GM23248 (cell line): Measurements from ENCODE around the gene PDE8B. TPM values are rescaled to one million over a fixed set of nuclear protein-coding genes. Genes with fewer than 3 reads are reported as not detected.

ENCODE experiments used
- DNase-seq: peaks from one replicate; pipeline ENCODE4 v3.0.0-alpha.2; 2015
- H2AFZ ChIP-seq: fragments of 200-600 bp; sonication (generic); 2 replicates; pipeline ENCODE4 v1.6.1; 2016; ENCODE audit warnings: antibody characterized with exemption
- H3F3A ChIP-seq: fragments of 200-600 bp; sonication (generic); 2 replicates; pipeline ENCODE4 v1.6.1; 2016; ENCODE audit warnings: mild to moderate bottlenecking, antibody characterized with exemption, mixed run types; ENCODE audit not compliant: insufficient read depth
- H3K27ac ChIP-seq: fragments of 200-600 bp; sonication (generic); 2 replicates; pipeline ENCODE4 v1.5.1; 2016; ENCODE audit warnings: mild to moderate bottlenecking
- H3K27me3 ChIP-seq: fragments of 200-600 bp; sonication (generic); replicated peaks from 2 replicates; pipeline ENCODE4 v1.6.1; 2016; ENCODE audit warnings: mild to moderate bottlenecking; ENCODE audit not compliant: insufficient read depth
- H3K36me3 ChIP-seq: fragments of 200-600 bp; sonication (generic); 2 replicates; pipeline ENCODE4 v1.6.1; 2016; ENCODE audit warnings: low read depth, mild to moderate bottlenecking
- H3K4me1 ChIP-seq: fragments of 200-600 bp; sonication (generic); 2 replicates; pipeline ENCODE4 v1.6.1; 2016; ENCODE audit warnings: mild to moderate bottlenecking; ENCODE audit not compliant: insufficient read depth
- H3K4me2 ChIP-seq: fragments of 200-600 bp; sonication (generic); one replicate; pipeline ENCODE4 v1.6.1; 2016; ENCODE audit warnings: mild to moderate bottlenecking; ENCODE audit not compliant: unreplicated experiment
- H3K4me3 ChIP-seq: fragments of 200-600 bp; sonication (generic); 2 replicates; pipeline ENCODE4 v1.5.1; 2016; ENCODE audit warnings: mild to moderate bottlenecking
- H3K79me2 ChIP-seq: fragments of 200-600 bp; sonication (generic); 2 replicates; pipeline ENCODE4 v1.6.1; 2016; ENCODE audit warnings: mild to moderate bottlenecking; ENCODE audit not compliant: insufficient read depth
- H3K9ac ChIP-seq: fragments of 200-600 bp; sonication (generic); 2 replicates; pipeline ENCODE4 v1.6.1; 2016; ENCODE audit warnings: mild to moderate bottlenecking
- H3K9me2 ChIP-seq: fragments of 200-600 bp; sonication (generic); 2 replicates; pipeline ENCODE4 v1.6.1; 2016; ENCODE audit warnings: mixed run types, mild to moderate bottlenecking, moderate library complexity; ENCODE audit not compliant: insufficient read depth
- H3K9me3 ChIP-seq: fragments of 200-600 bp; sonication (generic); one replicate; pipeline ENCODE4 v1.6.1; 2017; ENCODE audit warnings: low read depth
- H4K20me1 ChIP-seq: fragments of 200-600 bp; sonication (generic); 2 replicates; pipeline ENCODE4 v1.6.0; 2016; ENCODE audit not compliant: insufficient read depth
- EZH2 ChIP-seq: fragments of 200-600 bp; sonication (generic); IDR thresholded peaks from 2 replicates; pipeline ENCODE4 v1.6.1; 2018; ENCODE audit warnings: antibody characterized with exemption, mild to moderate bottlenecking; ENCODE audit not compliant: insufficient read depth, poor library complexity, severe bottlenecking
- EZH2phosphoT487 ChIP-seq: fragments of 200-600 bp; sonication (generic); IDR thresholded peaks from 2 replicates; pipeline ENCODE4 v1.6.1; 2018; ENCODE audit warnings: antibody characterized with exemption, moderate library complexity, mild to moderate bottlenecking, low read depth; ENCODE audit not compliant: insufficient read depth
- WGBS, 2 experiments: methylation state at CpG; one replicate each; pipeline ENCODE4 v1.1.6; 2015 to 2017; ENCODE audit warnings: low lambda C conversion rate in 2 of 2, low coverage in 1 of 2; ENCODE audit errors: missing lambda C conversion rate in 2 of 2; 5-methylcytosine and 5-hydroxymethylcytosine counted together
- in situ Hi-C: fragments of 300-500 bp; cut with MboI; formaldehyde crosslinking; loops from 2 replicates; pipeline ENCODE4 v1.15.0; 2020
- polyA plus RNA-seq: library from polyadenylated mRNA; unstranded; fragments of >200 nt; fragmentation: Nextera tagmentation; extraction: Ambion mirVana; gene quantifications from 2 replicates; pipeline ENCODE4 v1.2.1, GENCODE V29; 2016
- total RNA-seq: library from RNA; depleted of rRNA; stranded (reverse); fragments of >200 nt; shearing (Covaris generic); gene quantifications from 2 replicates; pipeline ENCODE4 v1.2.3, GENCODE V29; 2014

The PDE8B gene
- total and polyA plus RNA-seq, 2 experiments from 2014 or later, result 0.40 TPM; not detected in 1

DNA sequence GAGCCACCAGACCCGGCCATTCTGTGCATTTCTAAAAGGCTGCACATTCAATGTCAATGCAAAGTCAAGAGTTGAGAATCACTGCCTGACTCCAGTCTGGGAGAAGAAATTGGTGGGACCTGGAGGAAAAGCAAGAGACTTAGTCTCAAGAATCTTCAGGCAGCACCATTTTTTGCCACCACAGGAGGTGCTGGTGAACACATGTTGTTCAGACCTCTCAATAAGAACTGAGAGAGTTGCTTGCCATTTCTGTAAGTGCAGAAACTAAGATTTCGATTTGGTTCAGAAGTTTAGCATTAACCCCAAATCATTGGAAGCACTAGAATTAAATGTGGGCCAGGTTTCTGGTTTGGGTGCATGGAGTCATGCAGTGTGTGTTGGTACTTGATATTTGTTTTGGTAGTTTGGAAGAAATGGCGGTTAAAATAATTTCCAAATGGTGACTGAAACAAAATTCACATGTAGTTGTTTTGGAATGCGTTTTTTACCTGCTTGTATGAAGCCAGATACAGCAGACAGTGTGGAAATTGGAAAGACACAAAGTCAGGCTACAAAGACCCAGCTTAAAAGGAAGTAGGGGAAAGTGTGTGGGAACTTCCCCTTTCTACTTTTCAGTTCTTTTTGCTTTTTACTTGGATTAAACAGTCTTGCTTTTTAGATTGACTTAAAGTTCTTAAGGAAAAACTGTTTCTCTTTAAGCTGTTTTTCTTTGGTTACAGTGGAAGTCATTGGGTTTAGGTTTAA is 20.4 kb downstream of the PDE8B start:
- in situ Hi-C loops, result no loop called here
- TF ChIP-seq EZH2phosphoT487 (no peak), EZH2 (no peak)

DNA sequence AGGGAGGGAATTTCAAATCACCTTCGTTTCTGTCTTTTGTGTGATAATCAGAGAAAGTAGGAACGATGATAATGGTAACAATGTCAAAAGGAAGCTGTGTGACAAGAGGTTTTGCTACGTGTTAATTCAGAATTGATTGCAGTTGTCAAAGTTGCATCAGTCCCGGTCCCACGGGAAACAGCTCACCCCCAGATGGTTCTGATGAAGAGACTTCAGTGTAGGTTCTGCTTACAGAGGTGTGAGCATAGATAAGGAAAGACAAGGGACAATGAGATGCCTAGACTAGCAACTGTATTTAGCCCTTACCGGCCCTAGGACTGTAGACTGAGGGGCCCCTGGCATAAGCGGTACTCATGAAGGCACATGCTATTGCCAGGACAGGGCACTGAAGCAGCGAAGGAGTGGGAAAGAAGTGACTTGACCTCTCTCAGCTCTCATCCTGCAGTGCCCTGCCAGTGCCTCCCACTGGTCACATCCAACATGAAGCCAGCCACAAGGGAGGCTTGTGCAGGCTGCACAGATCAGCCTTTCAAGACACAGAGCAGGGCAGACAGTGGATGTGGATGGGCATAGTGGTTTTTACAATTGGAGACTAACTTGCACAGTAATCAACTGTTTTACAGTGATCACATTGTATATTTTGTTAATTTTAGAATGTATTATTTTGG is 21.1 kb downstream of the PDE8B start:
- TF ChIP-seq EZH2phosphoT487, result no peak
- no peak for TF ChIP-seq EZH2
- Histone ChIP-seq H3K79me2 (no peaks in the 10 kb centered on the region), H3K9ac (no peak overlapping the region), H3K9me3 (no peaks in the 10 kb centered on the region), H4K20me1 (no peaks in the 10 kb centered on the region), H3K9me2 (no peaks in the 10 kb centered on the region), H2AFZ (no peak overlapping the region), H3K4me2 (no peak overlapping the region), H3K36me3 (no peaks in the 10 kb centered on the region), H3K27me3 (peaks cover 18% of the 10 kb centered on the region; the same call in 1 of the 2 replicates), H3F3A (no peaks in the 10 kb centered on the region), H3K4me1 (no peaks in the 10 kb centered on the region), H3K4me3 (no peak overlapping the region), H3K27ac (no peak overlapping the region)
- in situ Hi-C loops, result no loop called here
- WGBS, 2 experiments, result 49 to 50% methylated on average over 8 of the region's 8 CpGs
- DNase-seq, result no peak

More for the DNA sequence above, 20.4 kb downstream of the PDE8B start:
- Histone ChIP-seq H3K27ac (no peak overlapping the region), H3K9me3 (no peaks in the 10 kb centered on the region), H4K20me1 (no peaks in the 10 kb centered on the region), H2AFZ (no peak overlapping the region), H3F3A (no peaks in the 10 kb centered on the region), H3K4me2 (no peak overlapping the region), H3K4me1 (no peaks in the 10 kb centered on the region), H3K27me3 (peaks cover 22% of the 10 kb centered on the region; the same call in 1 of the 2 replicates), H3K79me2 (no peaks in the 10 kb centered on the region), H3K9me2 (no peaks in the 10 kb centered on the region), H3K4me3 (no peak overlapping the region), H3K9ac (no peak overlapping the region), H3K36me3 (no peaks in the 10 kb centered on the region)
- WGBS, 2 experiments, result 58 to 60% methylated on average over 4 of the region's 4 CpGs
- DNase-seq, result peak; percentile 22

DNA sequence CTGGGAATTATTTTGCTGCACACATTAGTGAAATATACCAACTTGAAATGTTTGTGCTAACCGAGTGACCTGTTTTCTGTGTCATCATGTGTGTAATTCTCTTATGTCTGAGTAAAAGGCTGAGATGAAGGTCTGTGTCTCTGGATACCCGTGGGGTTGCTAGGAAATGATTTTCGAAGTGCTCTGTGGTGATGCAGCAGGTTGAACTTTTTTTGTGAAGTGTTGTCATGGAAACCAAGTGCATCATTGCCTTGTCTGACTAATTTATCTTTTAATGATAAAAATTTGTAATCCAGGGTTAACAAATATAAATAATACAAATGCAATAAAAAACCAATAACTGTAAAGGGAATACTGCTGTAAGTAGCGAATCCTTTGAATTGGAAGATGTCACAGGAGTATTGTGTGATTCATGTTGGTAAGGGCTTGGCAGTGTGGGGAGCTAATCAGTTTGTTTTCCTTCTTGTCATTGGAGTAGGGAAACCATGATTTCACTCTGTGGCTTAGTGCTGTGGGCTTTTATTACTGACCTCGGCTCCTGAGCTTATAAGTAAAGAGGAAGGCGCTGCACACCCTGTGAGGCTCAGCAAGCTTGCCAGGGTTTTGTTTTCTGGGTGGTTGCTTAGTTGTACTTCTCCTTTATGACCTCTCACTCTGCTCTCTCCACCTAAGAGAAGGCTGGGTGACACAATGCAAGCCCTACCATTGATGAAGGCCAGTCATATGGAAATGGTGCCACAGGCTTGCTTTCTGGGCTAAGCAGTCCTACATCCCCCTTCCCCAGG is 22.3 kb downstream of the PDE8B start:
- H2AFZ ChIP-seq, result no peak overlapping the region
- H3K9me3 ChIP-seq, result no peaks in the 10 kb centered on the region
- no peaks in the 10 kb centered on the region for H3K9me2 ChIP-seq
- peak; percentile 22 for DNase-seq
- TF ChIP-seq EZH2phosphoT487 (no peak), EZH2 (no peak)
- H3K4me3 ChIP-seq, result no peak overlapping the region
- H3K4me1 ChIP-seq, result no peaks in the 10 kb centered on the region
- no peaks in the 10 kb centered on the region for H3F3A ChIP-seq
- no peak overlapping the region for H3K9ac ChIP-seq
- no peaks in the 10 kb centered on the region for H3K79me2 ChIP-seq
- no peak overlapping the region for H3K4me2 ChIP-seq
- peaks cover 17% of the 10 kb centered on the region; the same call in 1 of the 2 replicates for H3K27me3 ChIP-seq
- no peaks in the 10 kb centered on the region for H4K20me1 ChIP-seq
- no peak overlapping the region for H3K27ac ChIP-seq
- H3K36me3 ChIP-seq, result no peaks in the 10 kb centered on the region
- in situ Hi-C loops, result no loop called here
- WGBS, 2 experiments, result 89 to 90% methylated on average over 6 of the region's 6 CpGs

DNA sequence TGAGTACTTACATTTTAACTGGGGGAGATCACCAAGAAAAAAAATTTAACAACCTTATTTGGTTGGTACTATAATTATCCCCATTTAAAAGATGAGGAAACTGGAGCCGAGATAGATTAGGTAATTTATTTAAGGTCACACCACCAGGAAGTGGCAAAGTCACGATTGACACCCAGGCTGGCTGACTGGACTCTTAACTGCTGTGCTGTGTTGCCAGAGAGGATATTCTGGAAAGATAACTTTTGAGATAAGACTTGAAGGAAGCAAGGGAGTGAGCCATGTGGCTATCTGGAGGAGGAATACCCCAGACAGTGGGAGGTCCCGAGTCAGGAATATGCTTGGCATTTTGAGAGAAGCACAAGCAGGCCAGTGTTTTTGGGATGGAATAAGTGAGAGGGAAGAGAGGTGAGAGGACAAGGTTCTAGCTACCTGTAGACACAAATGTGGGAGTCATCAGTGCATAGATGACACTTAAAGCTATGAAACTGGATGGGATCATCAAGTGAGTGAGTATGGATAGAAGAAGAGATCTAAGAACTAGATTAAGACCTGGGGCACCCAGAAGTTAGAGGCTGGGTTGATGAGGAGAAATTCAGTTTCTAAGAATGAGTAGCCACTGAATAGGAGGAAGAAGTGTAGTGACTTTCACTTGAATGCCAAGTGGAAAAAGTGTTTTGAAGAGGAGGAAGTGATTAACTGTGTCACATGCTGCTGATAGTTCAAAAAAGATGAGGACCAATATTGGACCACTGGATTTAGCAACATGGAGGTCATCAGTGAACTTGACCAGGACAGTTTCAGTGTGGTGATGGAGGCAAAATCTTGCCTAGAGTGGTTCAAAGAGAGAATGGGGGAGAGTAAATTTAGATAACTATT is 25.6 kb downstream of the PDE8B start:
- Histone ChIP-seq H3K9me2 (no peaks in the 10 kb centered on the region), H3F3A (no peaks in the 10 kb centered on the region), H3K9me3 (no peaks in the 10 kb centered on the region), H3K4me3 (no peak overlapping the region), H3K9ac (no peak overlapping the region), H2AFZ (no peak overlapping the region), H3K27ac (no peak overlapping the region), H3K36me3 (no peaks in the 10 kb centered on the region), H3K4me2 (no peak overlapping the region), H3K4me1 (no peaks in the 10 kb centered on the region), H4K20me1 (no peaks in the 10 kb centered on the region), H3K27me3 (no peaks in the 10 kb centered on the region; the same call in 1 of the 2 replicates), H3K79me2 (no peaks in the 10 kb centered on the region)
- TF ChIP-seq EZH2, result no peak
- TF ChIP-seq EZH2phosphoT487, result no peak
- no peak for DNase-seq
- in situ Hi-C loops, result no loop called here
- 74 to 77% methylated on average over 3 of the region's 3 CpGs for whole genome bisulfite sequencing, 2 experiments
